NCI-H2081 treated with DMSO at 0.1 percent for 48 hours (cell line): Measurements from ENCODE around the gene SNRPA1.

Experiments used
- DNase-seq: peaks from one replicate; lab custom pipeline; 2025; lab: John Stamatoyannopoulos, UW

Gene SNRPA1

GRCh38 chr15:101258238-101259144 is 36.6 kb downstream of the SNRPA1 start:
- DNase-seq = peak; percentile 32

DNA sequence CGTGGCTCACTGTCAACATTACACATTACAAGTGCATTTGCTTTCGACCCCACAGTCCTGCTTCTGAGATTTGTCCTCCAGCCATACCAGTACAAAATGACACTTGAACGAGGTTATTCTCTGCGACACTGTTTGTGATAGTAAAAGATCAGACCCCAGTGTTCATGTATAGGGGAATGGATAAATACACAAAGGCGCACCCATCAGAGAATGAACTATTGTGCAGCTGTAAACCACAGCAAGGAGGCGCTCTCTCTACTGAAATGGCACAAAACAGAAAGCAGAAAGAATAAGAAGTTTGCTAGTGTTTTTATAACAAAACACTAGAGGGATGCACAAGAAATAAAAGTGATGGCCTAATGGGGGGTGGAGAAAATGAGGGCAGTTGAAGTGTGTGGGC is 38.3 kb downstream of the SNRPA1 start:
- no peak for DNase-seq

- DNase-seq = no peak
Observed at GRCh38 chr15:101255615-101256241, 39.3 kb downstream of the SNRPA1 start.

GRCh38 chr15:101255051-101255395 is 40.0 kb downstream of the SNRPA1 start:
- DNase-seq = no peak

- no peak for DNase-seq
Observed at GRCh38 chr15:101254157-101255050, 40.6 kb downstream of the SNRPA1 start.

GRCh38 chr15:101252836-101253235 is 42.2 kb downstream of the SNRPA1 start:
- DNase-seq = no peak

DNA sequence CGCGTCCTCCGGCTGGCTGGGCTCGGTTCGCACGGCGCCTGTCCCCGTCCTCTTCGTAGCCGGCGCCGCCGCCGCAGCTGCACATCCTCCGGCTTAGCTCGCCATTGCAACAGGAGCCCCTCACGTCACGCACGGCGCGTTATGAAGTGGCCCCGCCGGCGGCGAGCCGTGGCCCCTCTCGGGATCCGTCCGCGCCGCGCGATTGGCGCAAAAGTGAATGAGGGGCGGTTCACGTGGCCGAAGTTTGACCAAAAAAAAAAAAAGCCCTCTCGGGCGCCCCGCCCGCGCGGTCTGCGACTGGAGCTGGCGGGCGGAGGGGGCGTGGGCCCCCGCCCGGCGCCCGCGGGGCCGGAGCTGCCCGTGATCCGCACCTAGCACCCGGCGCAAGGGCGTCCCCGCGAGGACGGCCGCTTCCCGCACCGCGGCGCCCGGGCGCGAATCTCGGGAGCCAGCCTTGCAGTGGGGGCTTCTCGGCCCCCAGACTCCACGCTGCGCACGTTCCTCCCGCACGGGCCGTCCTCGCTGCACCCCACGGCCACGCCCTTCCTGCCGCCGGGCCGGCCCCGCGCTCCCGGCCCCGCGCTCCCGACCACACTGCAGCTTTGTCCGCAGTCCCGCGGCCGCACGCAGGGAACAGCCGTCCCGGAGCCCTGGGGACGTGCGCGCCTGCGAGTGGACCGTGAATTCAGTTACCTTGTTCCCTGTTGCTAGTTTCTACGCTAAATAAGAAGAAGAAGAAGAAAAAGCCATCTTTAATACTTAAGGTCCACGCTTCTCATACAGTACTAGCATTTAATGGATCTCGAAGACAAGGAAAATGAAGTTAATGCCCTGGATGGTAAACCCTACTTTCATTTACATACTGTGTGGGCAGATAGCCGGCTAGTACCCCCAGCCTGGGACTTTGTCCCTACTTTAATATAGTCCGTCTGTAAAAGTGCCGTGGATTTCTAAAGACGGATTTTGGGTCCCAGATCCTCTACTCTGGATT is 42.9 kb downstream of the SNRPA1 start, which contains the start of gene CHSY1:
CHSY1 (minus strand) TSS at position 219 of the 991 bp plus-strand sequence. CDS start 592 bp downstream, outside the sequence.
- DNase-seq = no peak

DNA sequence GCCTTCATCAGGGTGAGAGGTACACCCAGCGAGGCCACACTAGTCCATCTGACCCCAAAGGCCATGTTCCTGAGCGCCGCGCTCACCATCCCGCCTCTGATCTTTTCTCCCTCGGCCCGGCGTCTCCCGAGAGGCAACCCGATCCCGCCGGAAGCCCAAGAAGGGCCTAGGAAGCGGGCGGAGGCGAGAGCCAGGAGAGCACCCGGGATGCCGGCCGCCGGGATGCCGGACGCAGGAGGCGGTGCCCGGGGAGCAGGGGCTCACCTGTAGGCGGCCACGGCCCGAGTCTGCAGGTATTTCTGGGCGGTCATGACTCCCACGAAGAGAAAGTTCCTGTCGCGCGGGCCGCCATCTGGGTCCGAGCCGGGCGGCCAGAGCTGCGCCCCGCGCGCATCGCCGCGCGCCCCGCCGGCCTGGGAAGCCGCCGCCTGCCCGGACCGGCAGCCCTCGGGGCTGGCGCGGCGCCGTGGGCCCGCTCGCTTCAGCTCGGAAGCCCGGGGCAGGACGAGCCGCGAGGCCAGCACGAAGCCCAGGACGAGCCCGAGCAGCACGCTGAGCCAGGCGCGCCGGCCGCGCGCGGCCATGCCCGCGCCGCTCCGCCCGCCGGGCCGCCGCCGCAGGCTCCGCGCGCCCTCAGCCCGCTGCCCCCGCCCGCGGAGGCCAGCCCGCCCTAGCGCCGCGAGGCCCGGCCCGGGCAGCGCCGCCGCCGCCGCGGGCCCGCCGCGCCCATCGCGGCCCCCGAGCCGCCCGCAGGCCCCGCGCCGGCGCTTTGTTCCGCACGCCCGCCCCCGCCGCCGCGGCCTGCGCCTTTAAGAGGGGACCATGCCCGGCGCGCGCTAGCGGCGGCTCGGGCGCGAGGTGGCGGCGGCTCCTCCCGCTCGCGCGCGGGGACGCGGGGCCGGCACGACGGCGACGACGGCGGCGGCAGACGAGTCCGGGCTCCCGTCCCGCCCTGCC is 43.9 kb downstream of the SNRPA1 start:
- DNase-seq = no peak

DNA sequence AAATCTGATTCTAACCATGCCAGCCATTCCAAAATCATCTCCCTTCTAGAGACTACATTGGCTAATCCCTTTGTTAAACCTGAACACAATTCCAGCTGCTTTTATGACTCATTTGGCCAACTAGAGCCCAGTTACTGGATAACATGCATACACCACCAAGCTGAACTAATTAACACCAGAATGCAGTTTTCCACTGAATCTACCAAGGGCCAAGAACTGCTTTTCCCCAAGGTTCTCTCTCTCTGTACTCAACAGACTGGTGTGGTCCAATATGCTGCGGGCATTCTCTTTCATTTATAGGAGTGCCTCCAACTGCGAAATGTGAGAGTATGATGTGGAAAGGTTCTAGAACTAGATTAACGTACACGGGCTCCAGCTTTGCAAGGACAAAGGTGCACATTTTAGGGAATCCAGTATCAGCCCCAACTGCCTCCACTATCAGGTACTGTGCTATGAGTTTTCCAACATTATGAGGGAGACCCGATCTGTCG is 44.7 kb downstream of the SNRPA1 start:
- no peak for DNase-seq

- DNase-seq = no peak
Observed at GRCh38 chr15:101248274-101248673, 46.8 kb downstream of the SNRPA1 start.

GRCh38 chr15:101246824-101247745 is 48.0 kb downstream of the SNRPA1 start:
- DNase-seq = no peak

DNA sequence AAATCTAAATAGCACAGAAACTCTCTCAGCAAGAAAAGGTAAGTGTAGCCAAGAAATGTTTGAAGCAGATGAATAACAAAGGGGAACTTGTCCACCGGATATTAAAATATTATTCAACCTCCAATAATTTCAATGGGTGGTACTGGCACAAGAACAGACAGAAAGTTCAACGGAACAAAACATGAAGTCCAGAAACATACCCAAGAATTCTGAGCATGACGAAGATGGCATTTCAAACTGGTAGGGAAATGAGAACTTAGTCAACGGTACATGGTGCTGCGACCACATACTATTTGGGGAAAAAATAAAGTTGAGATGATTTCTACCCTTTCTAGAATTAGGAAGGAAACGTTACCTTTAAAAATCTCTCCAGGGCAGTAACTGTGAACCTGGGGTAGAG is 48.7 kb downstream of the SNRPA1 start:
- no peak for DNase-seq

- DNase-seq = no peak
Observed at GRCh38 chr15:101244889-101245668, 50.0 kb downstream of the SNRPA1 start.

GRCh38 chr15:101244036-101244781 is 50.8 kb downstream of the SNRPA1 start:
- DNase-seq = no peak

- DNase-seq = no peak
Observed at GRCh38 chr15:101243420-101243819, 51.6 kb downstream of the SNRPA1 start.

GRCh38 chr15:101242999-101243336 is 52.1 kb downstream of the SNRPA1 start:
- no peak for DNase-seq
